Measurements from ENCODE around the gene TGFBR3L.

DNA sequence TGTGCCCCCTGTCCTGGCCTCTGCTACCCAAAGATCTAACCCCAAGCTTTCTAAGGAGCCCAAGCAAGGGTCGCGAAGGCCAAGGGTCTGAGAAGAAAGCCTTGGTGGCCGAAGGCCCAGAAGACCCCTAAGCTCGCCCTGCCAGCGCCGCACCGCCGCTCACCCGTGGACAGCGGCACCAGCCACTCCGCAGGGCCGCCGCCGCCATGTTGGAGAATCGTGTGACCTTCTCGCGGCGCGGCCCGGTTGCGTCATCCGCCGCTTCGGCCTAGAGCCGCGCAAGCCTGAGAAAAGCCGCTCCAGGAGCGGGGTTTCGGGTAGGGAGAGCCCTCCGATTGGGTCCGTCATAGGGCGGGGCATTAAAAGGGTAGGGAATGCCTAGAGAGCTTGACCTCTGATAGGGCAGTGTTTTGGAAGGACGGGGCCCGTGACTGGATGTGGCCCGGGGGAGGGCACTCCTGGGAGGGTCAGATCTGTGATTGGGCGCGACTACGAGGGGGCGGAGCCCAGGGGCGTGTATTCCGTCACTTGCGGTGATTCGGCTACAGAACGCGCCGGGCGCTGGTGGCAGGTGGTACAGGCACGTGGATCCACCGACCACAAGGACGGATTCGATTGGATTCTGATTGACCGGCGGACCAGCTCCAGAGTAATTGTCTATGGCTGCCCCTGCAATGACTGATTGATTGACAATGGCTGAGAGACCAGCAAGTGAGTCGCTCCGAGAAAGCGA, 29.0 kb downstream of the TGFBR3L start, which contains the start of gene TIMM44:
- TF ChIP-seq FOSL1 (CRISPR knock-in tag; IDR thresholded peaks at IDR 0.05; ENCODE audit: borderline replicate concordance) (no peak), MXI1 (IDR thresholded peaks at IDR 0.05; ENCODE audit: borderline replicate concordance, low read depth, low read length) (peak; percentile 97; the same call in 2 of the 3 replicates), ZSCAN30 (CRISPR knock-in tag; IDR thresholded peaks at IDR 0.05) (no peak)

Measured in HepG2 (cell line).